Neuronal stem cell (in vitro differentiated cells): ENCODE data around the gene TBC1D22B.
A peak's percentile ranks its signal among the peaks of the same experiment; 100 is the strongest.

ENCODE experiments used
- DNase-seq: peaks from one replicate; pipeline ENCODE4 v3.0.0-alpha.2; 2013; ENCODE audit warnings: low spot score
- H2AFZ ChIP-seq: one replicate; pipeline ENCODE4 v1.6.1; 2013; ENCODE audit warnings: mild to moderate bottlenecking, low read length, inconsistent platforms
- H2AK5ac ChIP-seq: 2 replicates; pipeline ENCODE4 v1.6.1; 2013; ENCODE audit warnings: low read depth, mild to moderate bottlenecking, inconsistent platforms, low read length, moderate library complexity, mixed read lengths
- H2BK120ac ChIP-seq: 2 replicates; pipeline ENCODE4 v1.6.1; 2013; ENCODE audit warnings: low read depth, mild to moderate bottlenecking, inconsistent platforms, low read length, moderate library complexity, mixed read lengths
- H2BK12ac ChIP-seq: one replicate; pipeline ENCODE4 v1.6.1; 2013; ENCODE audit warnings: low read length, inconsistent platforms
- H2BK15ac ChIP-seq: 2 replicates; pipeline ENCODE4 v1.6.1; 2013; ENCODE audit warnings: mild to moderate bottlenecking, low read length, inconsistent platforms, mixed read lengths
- H2BK5ac ChIP-seq: one replicate; pipeline ENCODE4 v1.6.1; 2013; ENCODE audit warnings: inconsistent platforms, mild to moderate bottlenecking, low read length, moderate library complexity
- H3K14ac ChIP-seq: one replicate; pipeline ENCODE4 v1.6.1; 2013; ENCODE audit warnings: low read length, inconsistent platforms
- H3K18ac ChIP-seq: 2 replicates; pipeline ENCODE4 v1.6.1; 2013; ENCODE audit warnings: low read length, inconsistent platforms
- H3K23ac ChIP-seq: 2 replicates; pipeline ENCODE4 v1.6.1; 2013; ENCODE audit warnings: low read depth, mild to moderate bottlenecking, mixed read lengths, low read length, inconsistent platforms; ENCODE audit not compliant: poor library complexity
- H3K27ac ChIP-seq: replicated peaks from 3 replicates; pipeline ENCODE4 v1.5.1; 2013; ENCODE audit warnings: low read length, inconsistent platforms
- H3K27me3 ChIP-seq, 3 experiments: 2 replicates each; pipeline ENCODE4 v1.6.1; 2013; ENCODE audit warnings: low read length in 3 of 3, mild to moderate bottlenecking in 2 of 3, inconsistent platforms in 1 of 3, low read depth in 1 of 3, mixed read lengths in 1 of 3, moderate library complexity in 1 of 3; ENCODE audit not compliant: control insufficient read depth in 3 of 3, insufficient read depth in 3 of 3
- H3K36me3 ChIP-seq, 2 donors: replicated peaks in 1 of 2; 2 replicates each; pipeline ENCODE4 v1.6.1; 2013; ENCODE audit warnings: low read length in 2 of 2; ENCODE audit not compliant: control insufficient read depth in 2 of 2, insufficient read depth in 2 of 2
- H3K4ac ChIP-seq: 2 replicates; pipeline ENCODE4 v1.6.1; 2013; ENCODE audit warnings: inconsistent platforms, mild to moderate bottlenecking, low read length, moderate library complexity
- H3K4me1 ChIP-seq, 2 donors: 1 replicate in 1 of 2; 2 replicates in 1 of 2; pipeline ENCODE4 v1.6.1; 2013; ENCODE audit warnings: low read length in 2 of 2, low read depth in 1 of 2; ENCODE audit not compliant: control insufficient read depth in 2 of 2, insufficient read depth in 1 of 2
- H3K4me2 ChIP-seq: one replicate; pipeline ENCODE4 v1.6.1; 2013; ENCODE audit warnings: mild to moderate bottlenecking, low read length, inconsistent platforms; ENCODE audit not compliant: insufficient read depth, poor library complexity, severe bottlenecking
- H3K4me3 ChIP-seq, 2 donors: 2 replicates each; pipeline ENCODE4 v1.5.1; 2013; ENCODE audit warnings: low read length in 2 of 2, mild to moderate bottlenecking in 2 of 2, inconsistent platforms in 1 of 2, moderate library complexity in 1 of 2
- H3K79me1 ChIP-seq: one replicate; pipeline ENCODE4 v1.6.1; 2013; ENCODE audit warnings: low read depth, mild to moderate bottlenecking, inconsistent platforms, low read length, moderate library complexity
- H3K9ac ChIP-seq: one replicate; pipeline ENCODE4 v1.6.1; 2013; ENCODE audit warnings: mild to moderate bottlenecking, low read depth, low read length, inconsistent platforms; ENCODE audit not compliant: poor library complexity
- H3K9me3 ChIP-seq, 2 donors: replicated peaks in 1 of 2; 2 replicates each; pipeline versions ENCODE3 to v1.6.1; 2013; ENCODE audit warnings: low read length in 2 of 2, mild to moderate bottlenecking in 2 of 2, inconsistent platforms in 1 of 2, low read depth in 1 of 2, mixed read lengths in 1 of 2, moderate library complexity in 1 of 2; ENCODE audit not compliant: control insufficient read depth in 2 of 2, insufficient read depth in 1 of 2
- H4K8ac ChIP-seq: one replicate; pipeline ENCODE4 v1.6.1; 2013; ENCODE audit warnings: low read depth, mild to moderate bottlenecking, inconsistent platforms, low read length, moderate library complexity
- H4K91ac ChIP-seq: one replicate; pipeline ENCODE4 v1.6.1; 2013; ENCODE audit warnings: low read length, low read depth, mild to moderate bottlenecking, inconsistent platforms; ENCODE audit not compliant: poor library complexity
- WGBS, 2 donors: extraction: QIAGEN DNeasy Blood & Tissue Kit; methylation state at CpG; one replicate each; pipeline ENCODE4 v1.1.7; 2013; ENCODE audit warnings: missing lambda C conversion rate in 2 of 2, mixed read lengths in 1 of 2; ENCODE audit not compliant: insufficient read length in 2 of 2, insufficient replicate concordance in 1 of 2; ENCODE audit errors: extremely low coverage in 2 of 2; 5-methylcytosine and 5-hydroxymethylcytosine counted together

Gene TBC1D22B

DNA sequence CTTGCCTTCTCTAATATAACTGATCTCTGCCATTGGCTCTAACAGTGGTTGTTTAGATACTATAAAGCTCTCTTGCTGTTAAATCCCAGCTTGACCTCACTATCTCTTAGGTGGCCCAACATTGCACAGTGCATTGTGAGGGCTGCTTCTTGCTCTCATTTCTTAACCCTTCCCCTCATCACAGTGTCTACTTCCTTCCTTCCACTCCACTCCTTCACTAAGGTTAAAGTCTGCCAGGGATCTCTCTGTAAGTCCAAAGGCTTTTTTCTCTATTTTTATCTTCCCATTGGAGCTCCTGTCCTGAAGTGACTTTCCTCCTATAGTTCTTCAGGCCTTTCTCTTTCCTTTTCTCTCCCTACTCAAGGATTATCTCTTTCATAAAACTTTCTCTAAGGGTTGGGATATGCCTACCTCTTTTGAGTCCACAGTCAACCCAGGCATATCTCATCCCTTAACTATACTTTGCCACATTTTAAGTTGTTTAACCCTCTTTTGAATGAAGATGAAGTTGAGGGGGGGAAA, 4.0 kb upstream of the TBC1D22B start:
- no peak overlapping the region for H3K9ac ChIP-seq
- DNase-seq, result no peak
- H2BK12ac ChIP-seq, result no peak overlapping the region
- H3K23ac ChIP-seq, result no peak overlapping the region
- no peaks in the 10 kb centered on the region for H3K79me1 ChIP-seq
- H3K14ac ChIP-seq, result no peak overlapping the region
- no peaks in the 10 kb centered on the region for H3K9me3 ChIP-seq
- no peak overlapping the region for H2BK120ac ChIP-seq
- peaks cover 1 to 2% of the 10 kb centered on the region in 2 donors for H3K4me1 ChIP-seq
- H3K4ac ChIP-seq, result no peak overlapping the region
- H2AFZ ChIP-seq, result no peak overlapping the region
- H3K4me2 ChIP-seq, result no peak overlapping the region
- H3K27ac ChIP-seq, result no peak overlapping the region
- no peak overlapping the region for H2AK5ac ChIP-seq
- H2BK5ac ChIP-seq, result no peak overlapping the region
- peaks cover 0 to 2% (median 0%) of the 10 kb centered on the region in 3 experiments for H3K27me3 ChIP-seq
- H3K18ac ChIP-seq, result no peak overlapping the region
- H2BK15ac ChIP-seq, result no peak overlapping the region
- H3K36me3 ChIP-seq, result no peaks in the 10 kb centered on the region
- no peak overlapping the region for H4K8ac ChIP-seq
- H3K4me3 ChIP-seq, result no peak overlapping the region
- H4K91ac ChIP-seq, result no peak overlapping the region

DNA sequence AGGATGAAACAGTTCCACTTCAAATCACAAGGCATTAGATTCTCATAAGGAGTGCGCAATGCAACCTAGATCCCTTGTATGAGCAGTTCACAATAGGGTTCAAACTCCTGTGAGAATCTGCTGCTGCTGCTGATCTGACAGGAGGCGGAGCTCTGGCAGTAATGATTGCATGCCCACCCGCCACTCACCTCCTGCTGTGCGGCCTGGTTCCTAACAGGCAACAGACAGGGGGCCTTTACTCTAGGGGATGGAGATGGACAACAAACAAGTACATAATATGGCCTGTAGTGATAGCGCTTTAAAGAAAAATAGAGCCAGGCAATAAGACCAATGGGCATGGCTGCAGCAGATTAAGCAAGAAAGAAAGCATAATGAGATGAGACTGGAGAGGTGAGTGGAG, 2.7 kb upstream of the TBC1D22B start:
- Histone ChIP-seq H3K23ac (no peak overlapping the region), H3K4me2 (no peak overlapping the region), H4K91ac (no peak overlapping the region), H3K36me3 (no peaks in the 10 kb centered on the region), H3K4ac (no peak overlapping the region), H3K27me3 (peaks cover 0 to 2% (median 0%) of the 10 kb centered on the region in 3 experiments), H3K14ac (no peak overlapping the region), H2BK15ac (no peak overlapping the region), H3K9ac (no peak overlapping the region), H3K4me1 (peaks cover 2 to 3% of the 10 kb centered on the region in 2 donors), H3K79me1 (no peaks in the 10 kb centered on the region), H3K18ac (no peak overlapping the region), H3K27ac (no peak overlapping the region), H2AK5ac (no peak overlapping the region), H2BK5ac (no peak overlapping the region), H2AFZ (no peak overlapping the region), H4K8ac (no peak overlapping the region), H3K9me3 (no peaks in the 10 kb centered on the region), H2BK120ac (no peak overlapping the region), H2BK12ac (no peak overlapping the region), H3K4me3 (no peak overlapping the region)
- DNase-seq, result no peak
- no CpG with 5 or more reads among the region's 5 CpGs for WGBS, 2 donors

DNA sequence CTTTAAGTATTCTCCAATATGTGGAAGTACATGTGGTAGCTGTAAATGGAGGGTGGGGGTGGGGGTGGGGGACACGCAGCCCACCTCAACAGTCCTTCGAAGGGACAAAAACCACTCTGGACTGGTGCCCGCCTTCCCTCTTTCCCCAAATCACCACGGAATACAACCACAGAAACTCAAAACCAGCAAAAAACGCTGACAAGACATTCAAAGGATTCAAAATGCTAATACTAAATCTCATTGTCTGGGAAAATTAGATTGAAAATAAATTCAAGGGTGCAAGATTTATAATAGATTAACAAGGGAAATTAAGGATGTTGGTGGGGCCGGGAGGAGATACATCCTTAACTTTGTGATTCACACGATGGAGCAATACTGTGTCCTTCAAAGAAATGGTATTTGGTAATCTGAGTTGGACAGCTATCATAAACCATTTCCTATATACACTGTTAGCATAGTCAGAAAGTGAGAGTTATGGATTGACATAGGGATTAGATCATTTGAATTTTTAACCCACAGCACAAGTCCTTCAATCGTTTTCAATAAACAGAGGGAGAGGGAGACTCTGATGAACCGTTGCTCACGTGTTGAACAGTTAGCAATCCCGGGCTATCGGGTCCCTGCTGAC, 766 bp upstream of the TBC1D22B start:
- Histone ChIP-seq H2BK5ac (no peak overlapping the region), H4K91ac (no peak overlapping the region), H3K18ac (no peak overlapping the region), H2BK12ac (no peak overlapping the region), H3K36me3 (no peaks in the 10 kb centered on the region), H4K8ac (no peak overlapping the region), H3K9me3 (no peaks in the 10 kb centered on the region), H3K4me3 (peak overlapping the region in 1 of 2 donors; percentile 70), H3K4ac (no peak overlapping the region), H3K27ac (no peak overlapping the region), H3K14ac (no peak overlapping the region), H2BK15ac (no peak overlapping the region), H2BK120ac (no peak overlapping the region), H2AFZ (peak overlapping the region; percentile 90), H3K4me2 (no peak overlapping the region), H3K27me3 (peaks cover 0 to 2% (median 0%) of the 10 kb centered on the region in 3 experiments), H3K4me1 (peaks cover 2 to 3% of the 10 kb centered on the region in 2 donors), H3K23ac (no peak overlapping the region), H3K9ac (no peak overlapping the region), H2AK5ac (no peak overlapping the region), H3K79me1 (no peaks in the 10 kb centered on the region)
- no peak for DNase-seq
- no CpG with 5 or more reads among the region's 12 CpGs for WGBS, 2 donors

DNA sequence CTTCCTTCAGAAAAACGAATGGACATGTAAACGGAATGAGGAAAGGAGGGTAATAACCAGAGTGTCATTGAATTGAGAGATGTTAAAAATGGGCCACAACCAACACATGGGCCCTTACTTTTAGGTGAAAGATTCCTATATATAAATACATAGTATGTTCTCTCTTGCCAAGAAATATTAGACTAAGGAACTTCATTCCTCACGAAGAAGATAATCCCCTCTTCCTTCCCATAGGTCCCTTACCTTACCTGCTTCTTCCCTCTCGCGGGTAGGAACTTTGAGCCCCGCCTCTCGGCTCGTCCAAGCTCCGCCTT, 295 bp upstream of the TBC1D22B start:
- Histone ChIP-seq H3K14ac (no peak overlapping the region), H4K8ac (no peak overlapping the region), H2BK5ac (no peak overlapping the region), H3K27ac (no peak overlapping the region), H3K4ac (no peak overlapping the region), H3K4me1 (peaks cover 2 to 3% of the 10 kb centered on the region in 2 donors), H2BK12ac (no peak overlapping the region), H2AK5ac (no peak overlapping the region), H3K18ac (no peak overlapping the region), H3K4me3 (peak overlapping the region in 1 of 2 donors; percentile 70), H3K79me1 (peaks cover under 1% of the 10 kb centered on the region), H3K36me3 (no peaks in the 10 kb centered on the region), H2BK15ac (no peak overlapping the region), H3K9ac (no peak overlapping the region), H2BK120ac (no peak overlapping the region), H2AFZ (peak overlapping the region; percentile 90), H3K9me3 (no peaks in the 10 kb centered on the region), H3K23ac (no peak overlapping the region), H4K91ac (no peak overlapping the region), H3K4me2 (no peak overlapping the region), H3K27me3 (peaks cover 0 to 2% (median 0%) of the 10 kb centered on the region in 3 experiments)
- WGBS, 2 donors, result no CpG with 5 or more reads among the region's 9 CpGs
- no peak for DNase-seq
